Measurements from ENCODE around the gene AIMP1. TPM values are rescaled to one million over a fixed set of nuclear protein-coding genes. Genes with fewer than 3 reads are reported as not detected.

The AIMP1 gene
- total and polyA plus RNA-seq, 10 of the 15 experiments (the other 5 are each of a cell fraction or from before 2014, with no cell fraction given), result 18.6 to 131 (median 56.5) TPM

- POLR2A ChIA-PET, result interaction anchor here (0.7 kb wide), 1 partner anchor 21 kb away, joined by 3 read pairs; the partner anchor contains the start of gene TBCK
- 97% methylated on average over 3 of the region's 3 CpGs for WGBS (ENCODE audit: insufficient coverage, insufficient replicate concordance, low lambda C conversion rate, missing lambda C conversion rate)
- Histone ChIP-seq H2AFZ (ENCODE audit: control insufficient read depth, low read depth, low read length) (no peak overlapping the region), H3K27ac (ENCODE audit: control insufficient read depth, insufficient read depth) (no peak overlapping the region), H3K4me2 (ENCODE audit: control insufficient read depth, insufficient read depth) (no peak overlapping the region), H3K9me3 (replicated peaks; ENCODE audit: control insufficient read depth, insufficient read depth, low read length) (peaks cover 18% of the 10 kb centered on the region; the same call in 2 of the 3 replicates), H3K9ac (ENCODE audit: control insufficient read depth, insufficient read depth, low read length) (no peak overlapping the region), H3K4me1 (ENCODE audit: control insufficient read depth, insufficient read depth, low read length) (no peaks in the 10 kb centered on the region), H3K36me3 (ENCODE audit: control insufficient read depth in 2 of 2, insufficient read depth in 2 of 2, low read length in 1 of 2) (peaks cover 8 to 46% of the 10 kb centered on the region in 2 experiments), H3K27me3 (replicated peaks in 1 of 2; ENCODE audit: control insufficient read depth in 2 of 2, insufficient read depth in 2 of 2, low read length in 1 of 2) (no peaks in the 10 kb centered on the region), H4K20me1 (ENCODE audit: control insufficient read depth, insufficient read depth) (no peaks in the 10 kb centered on the region), H3K79me2 (ENCODE audit: control insufficient read depth, insufficient read depth, low read length) (no peaks in the 10 kb centered on the region; the same call in none of the 2 replicates), H3K4me3 (no peak overlapping the region)
- SMC1A ChIA-PET (ENCODE audit: uncharacterized antibody, unreplicated experiment), result interaction anchor here (0.6 kb wide), 1 partner anchor 1301 kb away, joined by 3 read pairs; no protein-coding TSS in a partner anchor
- FAIRE-seq (no peak), DNase-seq (ENCODE audit: low read depth, low spot score) (no peak), ATAC-seq (no peak)
- TF ChIP-seq RAD21 (IDR thresholded peaks at IDR 0.05; ENCODE audit: insufficient read depth, low read depth, low read length) (no peak), EZH2 (IDR thresholded peaks at IDR 0.05; ENCODE audit: borderline replicate concordance, control insufficient read depth, low read depth, low read length) (no peak), POU2F2 (IDR thresholded peaks at IDR 0.05; ENCODE audit: borderline replicate concordance, low read depth, low read length) (no peak), BCL11A (IDR thresholded peaks at IDR 0.05; ENCODE audit: low read depth, low read length) (no peak), NFYB (IDR thresholded peaks at IDR 0.05; ENCODE audit: insufficient read depth, low read depth, low read length) (no peak), STAT1 (conservative IDR thresholded peaks at IDR 0.05) (no peak), FOXK2 (IDR thresholded peaks at IDR 0.05) (no peak), USF1 (IDR thresholded peaks at IDR 0.05; ENCODE audit: borderline replicate concordance, extremely low read length, insufficient read depth, low read depth, low read length) (no peak), ZSCAN29 (IDR thresholded peaks at IDR 0.05) (no peak), STAT3 (IDR thresholded peaks at IDR 0.05; ENCODE audit: low read depth, low read length) (no peak), FOS (IDR thresholded peaks at IDR 0.05; ENCODE audit: borderline replicate concordance, extremely low read depth, insufficient read length) (no peak), GATAD2B (conservative IDR thresholded peaks at IDR 0.05; ENCODE audit: low read depth) (no peak), HSF1 (IDR thresholded peaks at IDR 0.05; ENCODE audit: low read depth, low read length) (no peak), NR2C2 (IDR thresholded peaks at IDR 0.05; ENCODE audit: borderline replicate concordance, control insufficient read depth, insufficient read length, low read depth) (no peak), E4F1 (IDR thresholded peaks at IDR 0.05; ENCODE audit: borderline replicate concordance, partially characterized antibody) (no peak)
- in situ Hi-C loops (cut with MboI) (no loop called here), intact Hi-C loops (cut with micrococcal nuclease; ENCODE audit: unreplicated experiment) (no loop called here)
- no TSS peak for BruUV-seq (replicated peaks)
- CTCF ChIA-PET, result interaction anchor here (0.7 to 1.4 kb wide), 2 partner anchors 9 to 662 kb away, joined by 4 to 5 read pairs; no protein-coding TSS in a partner anchor
- RAD21 ChIA-PET (ENCODE audit: unreplicated experiment), result no interaction called here
These were observed 20.3 kb downstream of the AIMP1 start for GRCh38 chr4:106336618-106337017.
